Stomach (tissue), 9 donors: ENCODE data around the gene RETREG3. TPM values are rescaled to one million over a fixed set of nuclear protein-coding genes. Genes with fewer than 3 reads are reported as not detected.

Experiments used
- DNase-seq, 2 donors: peaks; one replicate each; pipeline versions ENCODE4 v3.0.0 to v3.0.0-alpha.2; 2013 to 2019
- H3K27ac ChIP-seq, 5 donors: fragments of 200-600 bp in 4 of 5; sonication (generic) in 4 of 5; one replicate each; pipeline ENCODE4 v1.5.1; 2013 to 2019; ENCODE audit warnings: mild to moderate bottlenecking in 1 of 5, moderate library complexity in 1 of 5
- H3K27me3 ChIP-seq, 3 donors: fragments of 200-600 bp; sonication (generic); one replicate each; pipeline ENCODE4 v1.5.1; 2017 to 2019; ENCODE audit warnings: mixed run types in 1 of 3
- H3K36me3 ChIP-seq, 4 donors: fragments of 200-600 bp; sonication (generic); 1 replicate in 3 of 4; 2 replicates in 1 of 4; pipeline ENCODE4 v1.5.1; 2016 to 2019
- H3K4me1 ChIP-seq, 4 donors: fragments of 200-600 bp; sonication (generic); one replicate each; pipeline ENCODE4 v1.5.1; 2016 to 2019
- H3K4me3 ChIP-seq, 4 donors: fragments of 200-600 bp; sonication (generic) in 3 of 4; one replicate each; pipeline ENCODE4 v1.5.1; 2016 to 2019; ENCODE audit warnings: mild to moderate bottlenecking in 1 of 4
- H3K9me3 ChIP-seq, 4 donors: fragments of 200-600 bp; sonication (generic); one replicate each; pipeline ENCODE4 v1.5.1; 2016 to 2019
- EP300 ChIP-seq: sonication (generic); formaldehyde crosslinking; IDR thresholded peaks from one replicate; pipeline ENCODE4 v1.6.1; 2017; ENCODE audit warnings: antibody characterized with exemption
- POLR2A ChIP-seq, 4 donors: fragments of 450-650 bp; IDR thresholded peaks; one replicate each; pipeline ENCODE4 v1.6.1; 2016; ENCODE audit warnings: antibody characterized with exemption in 4 of 4, control low read depth in 2 of 4, mild to moderate bottlenecking in 1 of 4, moderate library complexity in 1 of 4
- POLR2AphosphoS5 ChIP-seq, 3 donors: sonication (generic); formaldehyde crosslinking; IDR thresholded peaks; one replicate each; pipeline ENCODE4 v1.6.1; 2016; ENCODE audit warnings: antibody characterized with exemption in 3 of 3
- WGBS, 5 donors: extraction: QIAGEN DNeasy Blood & Tissue Kit in 3 of 5; methylation state at CpG; one replicate each; pipeline versions ENCODE4 v1.1.5 to v1.1.7; 2013 to 2018; 5-methylcytosine and 5-hydroxymethylcytosine counted together
- intact Hi-C: fragments of 100-400 bp; cut with DNase I; formaldehyde crosslinking; loops from one replicate; pipeline ENCODE4 v1.15.1; 2023; ENCODE audit warnings: low total_unique reads
- polyA plus RNA-seq, 3 donors: library from polyadenylated mRNA; stranded (reverse); fragments of 200-250 nt; gene quantifications; one replicate each; pipeline ENCODE4 v1.2.3, GENCODE V29; 2013
- total RNA-seq, 5 donors: library from RNA; depleted of rRNA; stranded (reverse); fragments of >200 nt; gene quantifications; one replicate each; pipeline versions ENCODE4 v1.1.0 to v1.2.3, GENCODE V29; 2014 to 2016
- TF ChIP-seq, protein P1 (sequence below), 7 experiments: fragments of 450-650 bp in 4 of 7; fragments of 200-600 bp in 3 of 7; sonication (generic) in 3 of 7; IDR thresholded peaks; one replicate each; pipeline ENCODE4 v1.5.1; 2016 to 2019; ENCODE audit warnings: antibody characterized with exemption in 7 of 7, control low read depth in 2 of 7, mild to moderate bottlenecking in 1 of 7
- donor health status: healthy with polysubstance abuse.
- donor health status: Bipolar disorder and iron deficiency.
- donor health status: healthy.

RETREG3 gene
- total and polyA plus RNA-seq, 8 donors, result 9.5 to 74.8 (median 25.5) TPM

DNA sequence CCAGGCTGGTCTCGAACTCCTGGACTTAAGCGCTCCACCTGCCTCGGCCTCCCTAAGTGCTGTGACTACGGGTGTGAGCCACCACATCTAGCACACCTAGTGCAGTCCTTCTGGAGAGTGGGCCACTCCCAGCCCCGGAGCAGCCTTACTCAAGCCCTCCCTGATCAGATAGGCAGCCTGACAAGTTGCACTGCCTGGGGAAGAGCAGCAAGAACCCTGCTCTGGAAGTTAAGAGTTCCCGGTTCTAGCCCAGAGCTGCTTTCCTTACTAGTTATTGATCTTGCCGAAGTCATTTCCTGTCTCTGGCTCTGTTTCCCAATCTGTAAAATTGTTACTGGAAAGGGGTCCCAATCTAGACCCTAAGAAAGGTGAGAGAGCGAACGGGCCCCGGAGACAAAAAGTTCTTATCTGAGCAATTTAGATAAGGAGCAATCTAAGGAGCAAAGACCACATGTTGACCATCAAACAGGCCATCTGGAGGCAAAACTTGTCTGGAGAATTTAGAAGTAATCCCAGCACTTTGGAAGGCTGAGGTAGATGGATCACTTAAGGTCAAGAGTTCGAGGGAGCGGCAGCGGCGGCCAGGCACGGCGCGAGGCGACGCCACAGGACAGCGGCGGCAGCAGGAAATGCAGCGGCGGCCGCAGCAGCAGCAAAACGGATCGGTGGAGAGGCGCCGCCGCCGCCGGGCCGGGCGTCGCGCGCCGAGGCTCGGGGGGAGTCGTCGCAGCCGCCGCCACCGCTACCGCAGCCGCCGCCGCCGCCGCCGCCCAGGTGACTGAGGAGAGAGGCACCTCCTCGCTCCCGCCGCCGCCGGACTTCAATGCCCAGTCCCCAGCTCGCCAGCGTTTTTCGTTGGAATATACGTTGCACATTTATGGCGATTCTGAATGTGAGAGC is 77.5 kb downstream of the RETREG3 start:
- no peak for TF ChIP-seq EP300
- TF ChIP-seq POLR2AphosphoS5 (IDR thresholded peaks at IDR 0.05), result peak; percentile 40 to 57 (median 41)
- TF ChIP-seq, protein P1, sequence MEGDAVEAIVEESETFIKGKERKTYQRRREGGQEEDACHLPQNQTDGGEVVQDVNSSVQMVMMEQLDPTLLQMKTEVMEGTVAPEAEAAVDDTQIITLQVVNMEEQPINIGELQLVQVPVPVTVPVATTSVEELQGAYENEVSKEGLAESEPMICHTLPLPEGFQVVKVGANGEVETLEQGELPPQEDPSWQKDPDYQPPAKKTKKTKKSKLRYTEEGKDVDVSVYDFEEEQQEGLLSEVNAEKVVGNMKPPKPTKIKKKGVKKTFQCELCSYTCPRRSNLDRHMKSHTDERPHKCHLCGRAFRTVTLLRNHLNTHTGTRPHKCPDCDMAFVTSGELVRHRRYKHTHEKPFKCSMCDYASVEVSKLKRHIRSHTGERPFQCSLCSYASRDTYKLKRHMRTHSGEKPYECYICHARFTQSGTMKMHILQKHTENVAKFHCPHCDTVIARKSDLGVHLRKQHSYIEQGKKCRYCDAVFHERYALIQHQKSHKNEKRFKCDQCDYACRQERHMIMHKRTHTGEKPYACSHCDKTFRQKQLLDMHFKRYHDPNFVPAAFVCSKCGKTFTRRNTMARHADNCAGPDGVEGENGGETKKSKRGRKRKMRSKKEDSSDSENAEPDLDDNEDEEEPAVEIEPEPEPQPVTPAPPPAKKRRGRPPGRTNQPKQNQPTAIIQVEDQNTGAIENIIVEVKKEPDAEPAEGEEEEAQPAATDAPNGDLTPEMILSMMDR (IDR thresholded peaks at IDR 0.05), result peak in 5 of 7 experiments; percentile 27 to 65 (median 48)
- no peak for TF ChIP-seq POLR2A (IDR thresholded peaks at IDR 0.05)
- intact Hi-C loops, result no loop called here
- 10 to 17% (median 10%) methylated on average over 35 to 60 of the region's 60 CpGs for WGBS, 5 donors
- Histone ChIP-seq H3K27me3 (no peaks in the 10 kb centered on the region), H3K4me3 (peak overlapping the region; percentile 43 to 57 (median 48)), H3K27ac (peak overlapping the region; percentile 80 to 91 (median 88)), H3K4me1 (peaks cover 28 to 64% (median 46%) of the 10 kb centered on the region in 4 donors), H3K36me3 (no peaks in the 10 kb centered on the region), H3K9me3 (no peaks in the 10 kb centered on the region)
- peak; percentile 70 to 91 for DNase-seq

DNA sequence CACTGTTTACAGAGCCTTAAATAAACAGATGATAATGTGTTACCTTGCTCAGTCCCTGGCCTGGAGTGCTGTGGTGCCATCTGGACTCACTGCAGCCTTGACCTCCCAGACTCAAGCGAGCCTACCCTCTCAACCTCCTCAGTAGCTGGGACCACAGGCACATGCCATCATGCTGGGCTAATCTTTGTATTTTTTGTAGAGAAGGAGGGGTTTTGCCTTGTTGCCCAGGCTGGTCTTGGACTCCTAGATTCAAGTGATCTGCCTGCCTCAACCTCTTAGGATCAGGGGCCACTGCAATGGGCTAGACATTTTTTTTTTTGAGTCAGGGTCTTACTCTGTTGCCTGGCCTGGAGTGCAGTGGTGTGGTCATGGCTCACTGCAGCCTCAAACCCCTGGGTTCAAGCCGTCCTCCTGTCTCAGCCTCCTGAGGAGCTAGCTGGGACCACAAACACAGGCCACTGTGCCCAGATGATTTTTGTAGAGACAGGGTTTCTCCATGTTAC is 78.2 kb downstream of the RETREG3 start:
- Histone ChIP-seq H3K4me3 (no peak overlapping the region), H3K4me1 (peaks cover 28 to 69% (median 48%) of the 10 kb centered on the region in 4 donors), H3K27me3 (no peaks in the 10 kb centered on the region), H3K36me3 (no peaks in the 10 kb centered on the region), H3K9me3 (no peaks in the 10 kb centered on the region), H3K27ac (peak overlapping the region; percentile 80 to 91 (median 88))
- no peak for DNase-seq
- TF ChIP-seq POLR2A (IDR thresholded peaks at IDR 0.05) (no peak), POLR2AphosphoS5 (IDR thresholded peaks at IDR 0.05) (no peak), EP300 (no peak)
- TF ChIP-seq, protein P1 (IDR thresholded peaks at IDR 0.05), result no peak
- intact Hi-C loops, result no loop called here
- WGBS, 5 donors, result 57 to 75% (median 66%) methylated on average over 2 of the region's 2 CpGs

Other genes starting within 250 kb of the RETREG3 start
- 100 to 1,000 TPM in 4 of 5 donors, 10 to 100 TPM in 1; 70.4 to 207 (median 159) TPM for gene STAT3, start 220.9 kb downstream of the RETREG3 start, total RNA-seq
- gene STAT3, start 220.9 kb downstream of the RETREG3 start, polyA plus RNA-seq, result 10 to 100 TPM; 31.3 to 46.6 (median 42.3) TPM
- 100 to 1,000 TPM in 3 of 5 donors, 10 to 100 TPM in 2; 75.2 to 244 (median 162) TPM for gene CAVIN1, start 186.1 kb downstream of the RETREG3 start, total RNA-seq
- gene CAVIN1, start 186.1 kb downstream of the RETREG3 start, polyA plus RNA-seq, result 100 to 1,000 TPM in 1 of 3 donors, 10 to 100 TPM in 2; 61.2 to 104 (median 94.2) TPM
- 100 to 1,000 TPM in 3 of 5 donors, 10 to 100 TPM in 2; 61.7 to 435 (median 123) TPM for gene ATP6V0A1, start 150.5 kb downstream of the RETREG3 start, total RNA-seq
- gene ATP6V0A1, start 150.5 kb downstream of the RETREG3 start, polyA plus RNA-seq, result 10 to 100 TPM; 13.1 to 24.5 (median 13.2) TPM
- 10 to 100 TPM; 11.7 to 55.8 (median 22.9) TPM for gene NAGLU, start 73.1 kb downstream of the RETREG3 start, total RNA-seq
- gene NAGLU, start 73.1 kb downstream of the RETREG3 start, polyA plus RNA-seq, result 10 to 100 TPM; 16.7 to 22.4 (median 19.9) TPM
- 1 to 10 TPM in 1 of 5 donors, under 1 TPM in 1, not detected in 3; 0.55 to 1.8 TPM for gene HSD17B1, start 56.5 kb downstream of the RETREG3 start, total RNA-seq
- gene HSD17B1, start 56.5 kb downstream of the RETREG3 start, polyA plus RNA-seq, result 1 to 10 TPM; 2.7 to 4.8 (median 4.6) TPM
- gene COASY, start 47.2 kb downstream of the RETREG3 start, total RNA-seq, result 100 to 1,000 TPM in 1 of 5 donors, 10 to 100 TPM in 4; 15.6 to 127 (median 43.5) TPM
- 10 to 100 TPM; 79.6 to 93.4 (median 88.4) TPM for gene COASY, start 47.2 kb downstream of the RETREG3 start, polyA plus RNA-seq
- gene MLX, start 42.3 kb downstream of the RETREG3 start, total RNA-seq, result 100 to 1,000 TPM in 1 of 5 donors, 10 to 100 TPM in 4; 39.7 to 101 (median 62.5) TPM
- gene MLX, start 42.3 kb downstream of the RETREG3 start, polyA plus RNA-seq, result 10 to 100 TPM; 39.1 to 83.4 (median 55.5) TPM
- 1 to 10 TPM in 2 of 5 donors, under 1 TPM in 1, not detected in 2; 0.89 to 3.3 (median 2.4) TPM for gene PSMC3IP, start 31.6 kb downstream of the RETREG3 start, total RNA-seq
- gene PSMC3IP, start 31.6 kb downstream of the RETREG3 start, polyA plus RNA-seq, result 1 to 10 TPM; 5.1 to 6.5 (median 5.2) TPM
- gene TUBG1, start 309 bp upstream of the RETREG3 start, total RNA-seq, result 10 to 100 TPM; 18.5 to 72.4 (median 49.2) TPM
- gene TUBG1, start 309 bp upstream of the RETREG3 start, polyA plus RNA-seq, result 10 to 100 TPM; 33.3 to 51.5 (median 42.2) TPM
- gene TUBG2, start 49.9 kb upstream of the RETREG3 start, total RNA-seq, result 100 to 1,000 TPM in 2 of 5 donors, 10 to 100 TPM in 2, 1 to 10 TPM in 1; 4.3 to 181 (median 15.8) TPM
- gene TUBG2, start 49.9 kb upstream of the RETREG3 start, polyA plus RNA-seq, result 10 to 100 TPM; 13.3 to 17.1 (median 15.9) TPM
- 10 to 100 TPM; 16.5 to 96.0 (median 28.0) TPM for gene PLEKHH3, start 67.6 kb upstream of the RETREG3 start, total RNA-seq
- gene PLEKHH3, start 67.6 kb upstream of the RETREG3 start, polyA plus RNA-seq, result 10 to 100 TPM; 19.1 to 74.4 (median 52.9) TPM
- 10 to 100 TPM in 1 of 5 donors, 1 to 10 TPM in 3, not detected in 1; 1.7 to 11.7 (median 7.0) TPM for gene CCR10, start 72.5 kb upstream of the RETREG3 start, total RNA-seq
- gene CCR10, start 72.5 kb upstream of the RETREG3 start, polyA plus RNA-seq, result 1 to 10 TPM in 1 of 3 donors, under 1 TPM in 2; 0.55 to 1.4 (median 0.56) TPM
- 10 to 100 TPM in 2 of 5 donors, 1 to 10 TPM in 3; 6.7 to 13.3 (median 9.0) TPM for gene CNTNAP1, start 73.2 kb upstream of the RETREG3 start, total RNA-seq
- gene CNTNAP1, start 73.2 kb upstream of the RETREG3 start, polyA plus RNA-seq, result 1 to 10 TPM in 2 of 3 donors, under 1 TPM in 1; 0.76 to 2.7 (median 2.6) TPM
- 100 to 1,000 TPM in 1 of 5 donors, 10 to 100 TPM in 4; 28.1 to 512 (median 35.6) TPM for gene EZH1, start 135.7 kb upstream of the RETREG3 start, total RNA-seq
- gene EZH1, start 135.7 kb upstream of the RETREG3 start, polyA plus RNA-seq, result 10 to 100 TPM in 1 of 3 donors, 1 to 10 TPM in 2; 6.3 to 16.0 (median 6.7) TPM
- gene RAMP2, start 151.9 kb upstream of the RETREG3 start, total RNA-seq, result 10 to 100 TPM in 2 of 5 donors, not detected in 3; 10.4 to 15.2 TPM
- 10 to 100 TPM in 2 of 3 donors, 1 to 10 TPM in 1; 8.6 to 20.0 (median 19.2) TPM for gene RAMP2, start 151.9 kb upstream of the RETREG3 start, polyA plus RNA-seq
- 10 to 100 TPM in 3 of 5 donors, 1 to 10 TPM in 2; 4.1 to 66.5 (median 12.9) TPM for gene VPS25, start 164.1 kb upstream of the RETREG3 start, total RNA-seq
- 10 to 100 TPM; 71.8 to 79.6 (median 75.5) TPM for gene VPS25, start 164.1 kb upstream of the RETREG3 start, polyA plus RNA-seq
- gene WNK4, start 171.2 kb upstream of the RETREG3 start, total RNA-seq, result 10 to 100 TPM in 2 of 5 donors, 1 to 10 TPM in 3; 1.1 to 30.4 (median 4.9) TPM
- gene WNK4, start 171.2 kb upstream of the RETREG3 start, polyA plus RNA-seq, result 1 to 10 TPM; 1.1 to 1.7 (median 1.3) TPM
- 100 to 1,000 TPM in 3 of 5 donors, 10 to 100 TPM in 2; 22.2 to 166 (median 121) TPM for gene COA3, start 189.3 kb upstream of the RETREG3 start, total RNA-seq
- 100 to 1,000 TPM; 201 to 268 (median 201) TPM for gene COA3, start 189.3 kb upstream of the RETREG3 start, polyA plus RNA-seq
- gene CNTD1, start 189.5 kb upstream of the RETREG3 start, total RNA-seq, result 1 to 10 TPM in 2 of 5 donors, under 1 TPM in 1, not detected in 2; 0.29 to 2.2 (median 1.3) TPM
- gene CNTD1, start 189.5 kb upstream of the RETREG3 start, polyA plus RNA-seq, result 1 to 10 TPM; 1.3 to 2.4 (median 1.3) TPM
- 100 to 1,000 TPM in 3 of 5 donors, 10 to 100 TPM in 2; 53.1 to 192 (median 124) TPM for gene BECN1, start 214.9 kb upstream of the RETREG3 start, total RNA-seq
- 10 to 100 TPM; 40.3 to 86.1 (median 65.2) TPM for gene BECN1, start 214.9 kb upstream of the RETREG3 start, polyA plus RNA-seq
- gene PSME3, start 224.0 kb upstream of the RETREG3 start, total RNA-seq, result 10 to 100 TPM; 26.4 to 74.4 (median 70.0) TPM
- gene PSME3, start 224.0 kb upstream of the RETREG3 start, polyA plus RNA-seq, result 10 to 100 TPM; 27.1 to 75.8 (median 61.5) TPM
- gene AOC2, start 235.2 kb upstream of the RETREG3 start, total RNA-seq, result 1 to 10 TPM in 1 of 5 donors, under 1 TPM in 2, not detected in 2; 0.87 to 3.0 (median 0.92) TPM
- gene AOC2, start 235.2 kb upstream of the RETREG3 start, polyA plus RNA-seq, result under 1 TPM in 2 of 3 donors, not detected in 1; 0.50 to 0.55 TPM
- gene AOC3, start 241.8 kb upstream of the RETREG3 start, total RNA-seq, result 10 to 100 TPM; 20.9 to 67.9 (median 42.0) TPM
- gene AOC3, start 241.8 kb upstream of the RETREG3 start, polyA plus RNA-seq, result 10 to 100 TPM in 1 of 3 donors, 1 to 10 TPM in 2; 6.2 to 46.9 (median 9.3) TPM